ENCODE measurements around the gene E4F1.

Gene E4F1

DNA sequence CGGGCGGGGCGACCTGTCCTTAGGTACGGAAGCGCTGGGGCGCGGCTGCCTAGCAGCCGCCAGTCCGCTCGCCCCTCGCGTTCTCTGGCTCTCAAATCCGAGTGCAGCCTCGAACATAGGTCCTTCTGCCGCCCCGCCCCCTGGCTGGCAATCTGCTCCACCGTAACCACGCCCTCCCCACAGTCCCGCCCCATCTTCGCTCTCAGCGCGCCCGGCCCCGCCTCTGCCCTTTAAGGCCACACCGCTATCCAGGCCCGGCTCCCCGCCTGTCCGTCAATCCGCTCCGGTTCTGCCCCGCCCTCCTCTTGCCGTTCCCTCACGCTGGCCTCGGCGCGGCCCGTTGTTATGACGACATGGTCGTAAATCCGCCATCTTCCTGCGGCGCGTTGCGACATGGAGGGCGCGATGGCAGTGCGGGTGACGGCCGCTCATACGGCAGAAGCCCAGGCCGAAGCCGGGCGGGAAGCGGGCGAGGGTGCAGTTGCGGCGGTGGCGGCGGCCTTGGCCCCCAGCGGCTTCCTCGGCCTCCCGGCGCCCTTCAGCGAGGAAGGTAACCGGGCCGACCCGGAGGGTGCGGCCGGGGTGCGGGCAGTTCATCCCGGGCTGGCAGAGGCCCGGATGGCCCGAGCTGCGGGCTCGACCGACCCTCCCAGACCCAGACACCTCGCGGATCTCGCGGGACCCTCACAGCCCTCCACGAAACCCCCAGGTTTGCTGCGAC lies at the start of gene E4F1:
Gene E4F1 (plus strand): TSS at position 371 of the 721 bp plus-strand sequence. CDS start 23 bp downstream, at position 394.
- peak; percentile 98 for DNase-seq

GRCh38 chr16:2173916-2174315 lies 49.5 kb upstream of the E4F1 start:
- DNase-seq: no peak

DNA sequence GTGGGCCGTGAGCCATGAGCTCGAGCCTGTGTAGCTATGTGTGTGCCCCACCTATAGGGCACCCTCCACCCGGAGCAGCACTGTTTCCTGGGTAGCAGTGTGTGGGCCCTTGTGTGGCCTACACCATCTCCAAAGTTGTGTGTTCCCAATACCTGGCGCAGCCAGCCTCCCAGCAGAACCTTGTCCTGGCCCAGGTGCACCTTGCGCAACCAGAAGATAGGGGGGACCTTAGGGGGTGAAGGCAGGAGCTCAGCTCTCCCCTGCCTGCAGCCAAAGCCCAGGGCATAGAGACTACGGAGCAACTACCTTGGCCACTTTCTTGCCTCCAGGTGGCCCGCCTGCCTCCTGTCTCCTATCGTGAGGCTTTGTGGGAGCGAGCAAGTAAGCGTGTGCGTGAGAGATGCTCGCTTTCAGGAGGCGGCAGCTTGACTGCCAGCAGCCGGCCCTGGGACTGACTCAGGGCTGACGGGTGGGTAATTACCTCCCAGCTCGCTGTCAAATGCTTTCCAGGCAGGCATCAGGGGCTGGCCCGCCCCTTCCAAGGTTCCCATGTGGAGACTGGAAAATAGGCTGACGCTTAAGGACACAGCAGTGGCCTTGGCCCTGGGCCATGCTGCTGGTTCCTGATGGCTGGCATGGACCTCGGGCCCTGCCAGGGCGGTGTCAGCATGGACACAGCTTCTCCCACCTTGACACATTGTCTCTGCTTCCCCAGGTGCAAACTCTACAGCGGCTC lies 48.8 kb upstream of the E4F1 start:
- DNase-seq: no peak

DNA sequence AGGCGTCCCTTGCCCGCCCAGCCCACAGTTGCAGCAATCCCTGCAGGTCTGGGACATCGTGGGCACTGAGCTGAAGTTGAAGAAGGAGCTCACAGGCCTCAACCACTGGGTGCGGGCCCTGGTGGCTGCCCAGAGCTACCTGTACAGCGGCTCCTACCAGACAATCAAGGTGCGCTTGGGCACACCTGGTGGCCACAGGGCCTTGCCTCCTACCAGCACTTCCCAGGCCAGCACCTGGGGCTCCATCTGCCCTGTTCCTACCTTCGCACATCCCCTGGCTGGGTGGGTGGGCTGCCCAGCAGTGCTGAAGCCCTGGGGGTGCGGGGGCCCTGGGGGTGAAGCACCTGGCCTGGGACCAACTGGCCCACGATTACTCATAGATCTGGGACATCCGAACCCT lies 47.9 kb upstream of the E4F1 start:
- DNase-seq: no peak

DNA sequence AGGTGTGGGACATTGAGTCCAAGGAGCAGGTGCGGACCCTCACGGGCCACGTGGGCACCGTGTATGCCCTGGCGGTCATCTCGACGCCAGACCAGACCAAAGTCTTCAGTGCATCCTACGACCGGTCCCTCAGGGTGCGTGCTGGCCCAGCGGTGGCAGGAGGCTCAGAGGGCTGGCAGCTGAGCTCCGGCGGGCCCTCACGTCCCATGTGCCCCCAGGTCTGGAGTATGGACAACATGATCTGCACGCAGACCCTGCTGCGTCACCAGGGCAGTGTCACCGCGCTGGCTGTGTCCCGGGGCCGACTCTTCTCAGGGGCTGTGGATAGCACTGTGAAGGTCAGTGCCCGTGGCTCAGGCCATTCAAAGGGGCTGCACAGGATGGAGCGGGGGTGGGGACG lies 47.3 kb upstream of the E4F1 start:
- DNase-seq: no peak

DNA sequence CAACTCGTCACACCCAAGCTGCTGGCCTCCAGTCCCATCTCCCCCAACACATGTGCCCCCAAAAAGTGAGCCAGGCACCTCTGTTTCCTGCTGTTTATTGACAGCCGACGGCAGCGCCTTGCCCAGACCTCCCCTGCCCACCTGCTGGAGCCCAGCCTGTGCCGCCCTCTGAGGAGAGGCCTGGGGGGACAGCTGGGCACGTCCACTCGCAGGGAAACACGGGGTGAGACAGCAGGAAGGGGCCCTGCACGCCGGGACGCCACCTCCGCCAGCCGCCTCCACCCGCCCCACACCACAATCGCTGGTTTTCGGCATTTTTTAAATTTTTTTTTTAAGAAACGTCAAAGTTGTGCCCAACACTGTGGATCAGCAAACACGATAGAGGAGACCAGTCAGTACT lies 46.3 kb upstream of the E4F1 start:
- DNase-seq: no peak

DNA sequence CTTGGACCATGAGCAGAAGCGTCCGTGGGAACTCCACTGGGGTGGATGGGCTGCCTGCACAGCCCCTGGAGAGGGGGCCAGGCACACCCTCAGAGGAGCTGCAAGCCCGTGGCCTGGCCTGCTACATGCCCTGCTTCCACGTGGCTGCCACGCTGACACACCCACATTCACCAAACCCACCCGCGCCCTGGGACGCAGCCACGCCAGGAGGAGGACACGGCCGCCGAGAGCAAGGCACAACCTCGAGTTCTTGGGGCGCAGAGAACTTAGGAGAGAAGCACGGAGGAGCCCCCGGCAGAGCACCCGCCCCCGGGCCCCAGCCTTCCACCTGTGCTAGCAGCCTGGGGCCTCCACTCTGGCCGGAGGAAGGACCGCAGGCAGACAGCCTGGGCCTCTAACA lies 45.8 kb upstream of the E4F1 start:
- DNase-seq: no peak

DNA sequence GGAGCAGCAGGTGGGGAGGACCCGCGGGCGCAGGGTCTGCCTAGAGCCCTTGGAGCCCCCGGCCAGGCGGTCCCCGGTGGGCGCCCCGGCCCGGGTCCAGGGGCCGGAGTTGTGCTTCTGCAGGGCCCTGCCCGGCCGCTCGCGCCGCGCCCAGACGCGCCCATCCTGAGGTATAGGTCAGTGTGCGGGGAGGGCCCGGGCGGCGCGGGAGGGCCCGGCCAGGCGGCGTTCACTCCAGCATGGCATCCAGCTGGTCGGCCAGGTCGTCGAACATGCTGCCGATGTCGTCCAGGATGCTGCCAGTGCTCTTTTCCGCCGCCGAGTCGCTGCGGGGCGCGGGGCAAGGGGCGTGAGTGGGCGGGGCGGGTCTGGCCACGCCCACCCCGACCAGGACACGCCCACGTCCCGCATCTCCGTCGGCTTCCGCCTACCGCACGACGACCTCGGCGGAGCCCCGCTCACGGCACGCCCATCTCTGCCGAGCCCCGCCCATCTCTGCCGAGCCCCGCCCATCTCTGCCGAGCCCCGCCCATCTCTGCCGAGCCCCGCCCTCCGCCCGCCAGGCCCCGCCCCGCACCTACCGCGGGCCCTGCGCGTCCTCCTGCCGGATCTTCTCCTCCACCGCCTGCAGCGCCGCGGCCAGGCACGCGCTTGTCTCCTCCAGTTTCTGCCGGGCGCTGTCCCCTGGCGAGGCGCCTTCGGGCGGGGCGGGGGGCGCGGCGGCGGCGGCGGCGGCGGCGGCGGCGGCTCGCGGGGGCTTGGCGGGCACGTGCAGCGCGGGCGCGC lies 44.9 kb upstream of the E4F1 start:
- DNase-seq: no peak

- DNase-seq: no peak
Observed at GRCh38 chr16:2179107-2179501, 44.3 kb upstream of the E4F1 start.

DNA sequence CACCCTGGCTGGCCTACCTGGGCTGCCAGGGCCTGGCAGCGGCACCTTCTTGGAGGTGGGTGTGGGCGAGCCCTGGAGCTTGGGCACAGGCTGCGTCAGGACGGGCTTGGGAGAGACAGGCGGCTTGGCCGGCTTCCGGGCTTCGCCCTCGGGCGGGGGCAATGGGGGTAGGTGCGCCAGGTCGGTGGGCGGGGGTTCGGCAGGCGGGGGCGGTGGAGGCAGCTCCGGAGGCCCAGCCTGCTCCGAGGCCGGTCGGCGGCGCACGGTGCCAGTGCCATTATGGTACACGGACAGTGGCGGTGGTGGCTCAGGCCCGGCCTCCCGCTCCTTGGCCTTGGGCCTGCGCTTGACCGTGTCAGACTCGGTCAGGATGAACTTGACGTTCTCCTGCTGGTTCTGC lies 43.8 kb upstream of the E4F1 start:
- DNase-seq: no peak

GRCh38 chr16:2180461-2180860 lies 42.9 kb upstream of the E4F1 start:
- DNase-seq: no peak

DNA sequence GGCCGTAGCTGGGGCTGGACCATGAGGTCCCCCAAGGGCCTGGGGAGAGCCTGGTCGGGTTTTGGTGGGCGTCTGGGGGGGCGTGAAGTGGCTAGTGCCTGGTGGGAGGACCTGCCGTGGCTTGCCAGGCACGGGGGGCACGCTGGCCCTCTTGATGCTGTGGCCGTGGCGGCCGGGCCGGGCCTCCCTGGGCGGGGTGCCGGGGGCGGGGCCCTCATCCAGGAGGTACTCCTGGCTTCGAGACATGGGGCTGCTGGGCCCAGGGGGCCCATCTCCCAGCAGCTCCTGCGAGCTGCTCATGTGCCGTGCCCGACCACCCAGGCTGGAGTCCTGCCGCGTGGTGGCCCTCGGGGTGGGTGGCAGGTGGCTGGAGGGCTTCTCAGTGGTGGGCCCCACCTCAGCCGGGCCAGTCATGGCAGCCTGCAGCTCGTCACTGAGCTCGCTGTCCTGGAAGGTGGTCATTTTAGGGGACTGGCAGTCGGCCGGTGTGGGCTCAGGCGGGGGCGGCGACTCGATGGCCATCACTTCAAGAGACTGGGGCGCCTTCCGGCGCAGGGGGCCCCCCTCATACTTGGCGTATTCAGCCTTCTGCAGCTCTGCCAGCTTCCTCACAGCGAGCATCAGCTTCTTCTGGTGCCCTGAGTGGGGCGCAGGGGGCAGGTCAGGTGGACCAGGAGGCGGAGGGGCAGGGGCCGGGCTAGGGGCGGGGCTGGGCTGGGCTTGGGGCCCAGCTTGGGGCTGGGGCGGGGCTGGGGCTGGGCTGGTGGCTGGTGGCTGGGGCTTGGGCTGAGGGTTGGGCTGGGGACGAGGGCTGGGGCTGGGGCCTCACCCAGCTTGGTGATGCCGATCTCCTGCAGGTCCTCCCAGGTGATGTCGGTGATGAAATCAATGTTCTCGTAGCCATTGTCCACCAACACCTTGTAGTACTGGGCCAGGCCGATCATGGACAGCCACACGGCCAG lies 42.1 kb upstream of the E4F1 start:
- DNase-seq: no peak

DNA sequence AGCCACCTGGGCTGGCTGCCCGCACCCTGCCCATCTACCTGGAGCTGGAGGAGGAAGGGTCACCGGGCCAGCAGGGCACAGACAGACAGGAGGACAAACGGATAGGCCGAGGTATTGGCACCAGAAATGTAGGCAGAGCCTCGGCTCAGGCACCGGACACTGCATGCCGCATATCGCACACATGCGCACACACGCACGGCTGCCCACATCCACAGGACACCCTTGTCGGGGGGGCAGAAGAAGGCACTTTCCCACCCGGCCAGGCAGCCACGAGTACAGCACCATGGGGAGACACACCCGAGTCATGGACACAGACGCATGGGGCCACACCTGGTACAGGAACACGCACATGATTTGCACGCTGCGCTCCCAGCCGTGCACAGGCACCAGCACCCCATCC lies 41.4 kb upstream of the E4F1 start:
- no peak for DNase-seq

- no peak for DNase-seq
Observed at GRCh38 chr16:2183671-2184070, 39.7 kb upstream of the E4F1 start.

DNA sequence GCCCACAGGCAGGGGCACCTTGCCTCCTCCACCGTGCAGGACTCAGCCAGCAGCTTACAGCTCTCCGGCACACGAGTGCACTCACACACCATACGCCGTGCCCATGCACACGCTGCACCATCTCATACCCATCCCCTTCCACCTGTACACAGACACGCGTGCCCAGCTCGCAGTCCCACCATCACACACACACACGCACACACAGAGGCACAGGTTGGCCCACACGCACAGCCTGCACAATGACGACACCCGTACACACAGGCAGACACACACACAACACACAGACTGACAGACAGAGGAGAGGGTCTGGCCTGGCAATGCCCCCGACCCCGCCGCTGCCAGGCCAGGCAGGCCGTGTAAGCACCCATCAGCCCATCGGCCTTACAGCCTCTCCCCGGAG lies 39.0 kb upstream of the E4F1 start:
- DNase-seq: no peak

GRCh38 chr16:2184962-2185361 lies 38.4 kb upstream of the E4F1 start:
- no peak for DNase-seq

DNA sequence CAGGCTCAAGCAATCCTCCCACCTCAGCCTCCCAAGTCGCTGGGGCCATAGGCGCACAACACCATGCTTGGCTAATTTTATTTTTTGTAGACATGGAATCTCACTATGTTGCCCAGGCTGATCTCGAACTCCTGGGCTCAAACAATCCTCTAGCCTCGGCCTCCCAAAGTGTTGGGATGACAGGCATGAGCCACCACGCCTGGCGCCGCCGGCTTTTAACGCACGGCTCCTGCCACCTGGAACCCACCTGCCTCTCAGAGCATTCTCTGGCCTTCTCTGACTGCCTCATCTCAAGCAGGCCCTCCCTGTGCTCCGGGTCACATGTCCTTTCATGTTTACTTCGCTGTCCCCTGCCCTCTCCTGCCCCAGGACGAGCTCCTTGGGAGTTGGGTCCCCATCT lies 37.3 kb upstream of the E4F1 start:
- DNase-seq: no peak

GRCh38 chr16:2186505-2186904 lies 36.9 kb upstream of the E4F1 start:
- no peak for DNase-seq

GRCh38 chr16:2187212-2187611 lies 36.2 kb upstream of the E4F1 start:
- DNase-seq: no peak

DNA sequence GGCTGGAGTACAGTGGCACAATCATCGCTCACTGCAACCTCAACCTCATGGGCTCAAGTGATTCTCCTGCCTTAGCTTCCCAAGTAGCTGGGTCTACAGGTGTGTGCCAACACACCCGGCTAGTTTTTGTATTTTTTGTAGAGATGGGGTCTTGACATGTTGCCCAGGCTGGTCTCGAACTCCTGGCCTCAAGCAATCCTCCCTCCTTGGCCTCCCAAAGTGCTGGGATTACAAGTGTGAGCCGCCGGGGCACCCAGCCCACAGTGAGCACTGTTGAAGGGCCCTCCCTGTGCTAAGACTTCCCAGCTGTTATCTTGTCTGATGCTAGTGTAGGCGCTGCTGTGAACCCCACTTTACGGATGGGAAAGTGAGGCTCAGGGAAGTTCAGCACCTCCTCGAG lies 35.0 kb upstream of the E4F1 start:
- DNase-seq: no peak

GRCh38 chr16:2189252-2189893 lies 34.0 kb upstream of the E4F1 start:
- DNase-seq: no peak

DNA sequence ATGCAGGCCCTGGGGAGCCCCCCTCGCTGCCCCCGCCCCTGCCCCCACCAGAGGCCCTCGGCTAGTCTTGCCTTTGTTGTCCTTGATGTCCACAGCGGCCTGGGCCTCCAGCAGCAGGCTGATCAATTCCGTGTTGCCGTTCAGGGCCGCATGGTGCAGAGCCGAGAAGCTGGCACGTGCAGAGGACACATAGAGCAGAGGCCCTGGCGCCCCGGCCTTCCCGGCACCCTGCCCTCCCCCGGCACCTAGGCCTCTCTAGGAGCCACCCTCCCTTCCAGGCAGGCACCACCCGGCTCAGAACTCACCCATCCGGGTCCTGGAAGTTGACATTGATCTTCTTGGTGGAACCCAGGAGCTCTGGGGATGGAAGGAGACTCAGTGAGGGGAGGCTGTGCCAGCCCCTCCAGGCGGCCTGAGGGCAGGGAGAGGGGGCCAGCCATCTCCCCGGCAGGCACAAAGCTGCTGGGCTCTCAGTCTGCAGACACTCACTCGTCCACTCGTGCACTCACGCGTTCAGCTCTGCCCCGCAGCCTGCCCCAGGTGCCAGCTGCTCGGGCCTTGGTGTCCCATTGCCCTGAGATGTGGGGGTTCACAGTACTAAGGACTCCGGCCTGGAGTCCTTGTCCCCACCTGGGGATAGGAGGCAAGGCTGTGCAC lies 33.3 kb upstream of the E4F1 start:
- DNase-seq: no peak

All from activated CD4-positive, alpha-beta T cell treated with anti-CD3 and anti-CD28 coated beads for 1 hour (primary cell).